KOPT-K1 (cell line): Measurements from ENCODE around the gene LRBA.
"Not testable (repeated sequence)": the region's sequence is repeated elsewhere in the genome, so short reads cannot be mapped to it uniquely, and the experiment has no call there.

Source experiments
- H3K27ac ChIP-seq: fragments of 200-600 bp; sonication (generic); 2 replicates; pipeline ENCODE4 v1.5.1; 2016; ENCODE audit warnings: antibody characterized with exemption, mild to moderate bottlenecking, low read depth, low read length; ENCODE audit not compliant: poor library complexity, severe bottlenecking
- H3K36me3 ChIP-seq: fragments of 200-600 bp; sonication (generic); 2 replicates; pipeline ENCODE4 v1.5.1; 2017; ENCODE audit warnings: antibody characterized with exemption, mild to moderate bottlenecking, low read length, moderate library complexity; ENCODE audit not compliant: insufficient read depth
- H3K9me3 ChIP-seq: fragments of 200-600 bp; sonication (generic); 2 replicates; pipeline ENCODE4 v1.5.1; 2017; ENCODE audit warnings: antibody characterized with exemption, low read length, mild to moderate bottlenecking; ENCODE audit not compliant: insufficient read depth, poor library complexity, severe bottlenecking

Gene LRBA

GRCh38 chr4:150570862-150571261, 444.2 kb downstream of the LRBA start:
- Histone ChIP-seq H3K9me3 (no peaks in the 10 kb centered on the region), H3K27ac (no peak overlapping the region), H3K36me3 (no peaks in the 10 kb centered on the region)

GRCh38 chr4:150569998-150570535, 445.0 kb downstream of the LRBA start:
- H3K36me3 ChIP-seq: no peaks in the 10 kb centered on the region
- peaks cover 2% of the 10 kb centered on the region for H3K9me3 ChIP-seq
- no peak overlapping the region for H3K27ac ChIP-seq

- Histone ChIP-seq H3K27ac (no peak overlapping the region), H3K9me3 (peaks cover 4% of the 10 kb centered on the region), H3K36me3 (no peaks in the 10 kb centered on the region)
Measured at GRCh38 chr4:150569384-150569987, 445.6 kb downstream of the LRBA start.

- Histone ChIP-seq H3K9me3 (peaks cover 4% of the 10 kb centered on the region), H3K36me3 (no peaks in the 10 kb centered on the region), H3K27ac (no peak overlapping the region)
Measured at GRCh38 chr4:150567070-150567469, 448.0 kb downstream of the LRBA start.

GRCh38 chr4:150564967-150565366, 450.1 kb downstream of the LRBA start:
- H3K27ac ChIP-seq, H3K36me3 ChIP-seq, H3K9me3 ChIP-seq: not testable (repeated sequence)

GRCh38 chr4:150562751-150563150, 452.3 kb downstream of the LRBA start:
- Histone ChIP-seq H3K27ac (no peak overlapping the region), H3K36me3 (no peaks in the 10 kb centered on the region)

GRCh38 chr4:150562250-150562649, 452.8 kb downstream of the LRBA start:
- peaks cover 4% of the 10 kb centered on the region for H3K9me3 ChIP-seq
- no peaks in the 10 kb centered on the region for H3K36me3 ChIP-seq
- H3K27ac ChIP-seq: no peak overlapping the region

More at GRCh38 chr4:150562751-150563150, 452.3 kb downstream of the LRBA start:
- H3K9me3 ChIP-seq: peaks cover 4% of the 10 kb centered on the region

GRCh38 chr4:150561143-150561737, 453.8 kb downstream of the LRBA start:
- H3K9me3 ChIP-seq: peaks cover 4% of the 10 kb centered on the region
- H3K27ac ChIP-seq: no peak overlapping the region
- H3K36me3 ChIP-seq: no peaks in the 10 kb centered on the region

GRCh38 chr4:150557811-150558210, 457.3 kb downstream of the LRBA start:
- H3K27ac ChIP-seq, H3K9me3 ChIP-seq, H3K36me3 ChIP-seq: not testable (repeated sequence)

GRCh38 chr4:150547154-150547838, 467.8 kb downstream of the LRBA start:
- H3K36me3 ChIP-seq: no peaks in the 10 kb centered on the region
- H3K27ac ChIP-seq: no peak overlapping the region
- no peaks in the 10 kb centered on the region for H3K9me3 ChIP-seq

GRCh38 chr4:150546286-150546685, 468.8 kb downstream of the LRBA start:
- H3K36me3 ChIP-seq: no peaks in the 10 kb centered on the region
- no peak overlapping the region for H3K27ac ChIP-seq
- no peaks in the 10 kb centered on the region for H3K9me3 ChIP-seq

- H3K9me3 ChIP-seq: no peaks in the 10 kb centered on the region
- H3K36me3 ChIP-seq: no peaks in the 10 kb centered on the region
- no peak overlapping the region for H3K27ac ChIP-seq
Measured at GRCh38 chr4:150543042-150543441, 472.0 kb downstream of the LRBA start.

- Histone ChIP-seq H3K9me3 (no peaks in the 10 kb centered on the region), H3K36me3 (no peaks in the 10 kb centered on the region), H3K27ac (no peak overlapping the region)
Measured at GRCh38 chr4:150541681-150542080, 473.4 kb downstream of the LRBA start.

- Histone ChIP-seq H3K9me3 (no peaks in the 10 kb centered on the region), H3K27ac (no peak overlapping the region), H3K36me3 (no peaks in the 10 kb centered on the region)
Measured at GRCh38 chr4:150540959-150541360, 474.1 kb downstream of the LRBA start.

GRCh38 chr4:150540536-150540935, 474.5 kb downstream of the LRBA start:
- Histone ChIP-seq H3K9me3 (no peaks in the 10 kb centered on the region), H3K36me3 (no peaks in the 10 kb centered on the region), H3K27ac (no peak overlapping the region)
